Adrenal gland (tissue), 12 donors: ENCODE measurements around the gene ATG14. TPM values are rescaled to one million over a fixed set of nuclear protein-coding genes. Genes with fewer than 3 reads are reported as not detected.
A peak's percentile ranks its signal among the peaks of the same experiment; 100 is the strongest.

Source experiments
- DNase-seq, 7 donors: peaks; one replicate each; pipeline ENCODE4 v3.0.0-alpha.2; 2019 to 2020
- H3K27ac ChIP-seq, 5 donors: fragments of 200-600 bp; sonication (generic) in 4 of 5; 1 replicate in 3 of 5; 2 replicates in 2 of 5; pipeline versions ENCODE4 v1.5.1 to v1.8.0; 2016 to 2020; ENCODE audit warnings: mild to moderate bottlenecking in 1 of 5
- H3K27me3 ChIP-seq: fragments of 200-600 bp; 2 replicates; pipeline ENCODE4 v1.8.0; 2021
- H3K36me3 ChIP-seq, 2 donors: fragments of 200-600 bp; replicated peaks in 1 of 2; 1 replicate in 1 of 2; 2 replicates in 1 of 2; pipeline versions ENCODE4 v1.5.1 to v1.8.0; 2018 to 2022
- H3K4me1 ChIP-seq, 2 donors: fragments of 200-600 bp; replicated peaks in 1 of 2; 1 replicate in 1 of 2; 2 replicates in 1 of 2; pipeline versions ENCODE4 v1.5.1 to v1.8.0; 2018 to 2021
- H3K4me3 ChIP-seq, 4 donors: fragments of 200-600 bp; sonication (generic) in 3 of 4; one replicate each; pipeline ENCODE4 v1.5.1; 2016 to 2018
- H3K9me3 ChIP-seq, 3 donors: fragments of 200-600 bp; sonication (generic) in 1 of 3; replicated peaks in 1 of 3; 1 replicate in 2 of 3; 2 replicates in 1 of 3; pipeline versions ENCODE4 v1.5.1 to v1.8.0; 2016 to 2021
- POLR2A ChIP-seq, 2 donors: fragments of 450-650 bp; IDR thresholded peaks; one replicate each; pipeline ENCODE4 v1.6.1; 2017; ENCODE audit warnings: antibody characterized with exemption in 2 of 2, mild to moderate bottlenecking in 2 of 2, moderate library complexity in 1 of 2
- WGBS, 4 donors: extraction: QIAGEN DNeasy Blood & Tissue Kit in 2 of 4; methylation state at CpG; one replicate each; pipeline versions ENCODE4 v1.1.5 to v1.1.7; 2013 to 2017; 5-methylcytosine and 5-hydroxymethylcytosine counted together
- intact Hi-C, 2 donors: fragments of 100-400 bp; cut with DNase I; formaldehyde crosslinking; loops; one replicate each; pipeline versions ENCODE4 v1.14.1 to v1.15.0; 2022 to 2023
- polyA plus RNA-seq, 3 donors: library from polyadenylated mRNA; stranded (reverse); fragments of 200-250 nt in 2 of 3; fragments of 350-450 nt in 1 of 3; fragmentation: Illumina TruSeq in 1 of 3; extraction: RNeasy Lipid Tissue Mini Kit (QIAGEN cat#74804) in 1 of 3; gene quantifications; one replicate each; pipeline ENCODE4 v1.2.3, GENCODE V29; 2013 to 2014
- total RNA-seq, 9 donors: library from RNA; depleted of rRNA in 4 of 9; stranded (reverse); fragments of >200 nt in 4 of 9; fragments of 120-200 nt in 1 of 9; fragmentation: NEBNext Ultra II Directional in 1 of 9; extraction: Animal tissue kit (Norgen Biotek cat#: 25700) in 1 of 9; gene quantifications; one replicate each; pipeline versions ENCODE4 v1.1.0 to v1.2.4, GENCODE V29; 2013 to 2023
- TF ChIP-seq, protein P1 (sequence below), 6 experiments: fragments of 450-650 bp in 4 of 6; fragments of 200-600 bp in 2 of 6; sonication (generic) in 1 of 6; IDR thresholded peaks; 1 replicate in 5 of 6; 2 replicates in 1 of 6; pipeline versions ENCODE4 v1.5.1 to v1.8.0; 2016 to 2021; ENCODE audit warnings: antibody characterized with exemption in 6 of 6, mild to moderate bottlenecking in 2 of 6, moderate library complexity in 1 of 6
- donor health status: healthy with polysubstance abuse.
- donor health status: Bipolar disorder and iron deficiency.
- donor health status: DM: yes; HTN: yes; CAD: no.
- donor health status: DM: no; HTN: no; CAD: no.
- donor health status: DM: no; HTN: no; CAD: no.
- donor health status: DM: yes; HTN: yes; CAD: no.

The ATG14 gene
- total and polyA plus RNA-seq, 12 donors: 5.1 to 21.7 (median 12.2) TPM

- DNase-seq: no peak
- Histone ChIP-seq H3K4me3 (no peak overlapping the region), H3K4me1 (no peaks in the 10 kb centered on the region), H3K27ac (no peak overlapping the region), H3K36me3 (no peaks in the 10 kb centered on the region), H3K9me3 (no peaks in the 10 kb centered on the region), H3K27me3 (no peaks in the 10 kb centered on the region)
- intact Hi-C loops: loop anchor here in 1 of 2 donors (10.0 kb wide), 1 partner anchor 188 kb away; no protein-coding TSS in a partner anchor
- 79 to 90% (median 84%) methylated on average over 3 of the region's 3 CpGs for WGBS, 4 donors
- TF ChIP-seq POLR2A (IDR thresholded peaks at IDR 0.05): no peak
- TF ChIP-seq, protein P1, sequence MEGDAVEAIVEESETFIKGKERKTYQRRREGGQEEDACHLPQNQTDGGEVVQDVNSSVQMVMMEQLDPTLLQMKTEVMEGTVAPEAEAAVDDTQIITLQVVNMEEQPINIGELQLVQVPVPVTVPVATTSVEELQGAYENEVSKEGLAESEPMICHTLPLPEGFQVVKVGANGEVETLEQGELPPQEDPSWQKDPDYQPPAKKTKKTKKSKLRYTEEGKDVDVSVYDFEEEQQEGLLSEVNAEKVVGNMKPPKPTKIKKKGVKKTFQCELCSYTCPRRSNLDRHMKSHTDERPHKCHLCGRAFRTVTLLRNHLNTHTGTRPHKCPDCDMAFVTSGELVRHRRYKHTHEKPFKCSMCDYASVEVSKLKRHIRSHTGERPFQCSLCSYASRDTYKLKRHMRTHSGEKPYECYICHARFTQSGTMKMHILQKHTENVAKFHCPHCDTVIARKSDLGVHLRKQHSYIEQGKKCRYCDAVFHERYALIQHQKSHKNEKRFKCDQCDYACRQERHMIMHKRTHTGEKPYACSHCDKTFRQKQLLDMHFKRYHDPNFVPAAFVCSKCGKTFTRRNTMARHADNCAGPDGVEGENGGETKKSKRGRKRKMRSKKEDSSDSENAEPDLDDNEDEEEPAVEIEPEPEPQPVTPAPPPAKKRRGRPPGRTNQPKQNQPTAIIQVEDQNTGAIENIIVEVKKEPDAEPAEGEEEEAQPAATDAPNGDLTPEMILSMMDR (IDR thresholded peaks at IDR 0.05): no peak
Measured at GRCh38 chr14:55432628-55433027, 21.0 kb upstream of the ATG14 start.

GRCh38 chr14:55430024-55430690 lies 18.5 kb upstream of the ATG14 start:
- Histone ChIP-seq H3K9me3 (no peaks in the 10 kb centered on the region), H3K27ac (no peak overlapping the region), H3K36me3 (no peaks in the 10 kb centered on the region), H3K4me1 (no peaks in the 10 kb centered on the region), H3K4me3 (no peak overlapping the region), H3K27me3 (no peaks in the 10 kb centered on the region)
- TF ChIP-seq POLR2A (IDR thresholded peaks at IDR 0.05): no peak
- TF ChIP-seq, protein P1 (IDR thresholded peaks at IDR 0.05): peak; percentile 27 to 48 (median 44)
- intact Hi-C loops: loop anchor here in 1 of 2 donors (10.0 kb wide), 1 partner anchor 185 kb away; no protein-coding TSS in a partner anchor
- peak in 4 of 7 donors; percentile 41 to 64 (median 45) for DNase-seq
- 0 to 10% (median 4%) methylated on average over 1 of the region's 1 CpG for WGBS, 4 donors

GRCh38 chr14:55427439-55427838 lies 15.8 kb upstream of the ATG14 start:
- TF ChIP-seq POLR2A (IDR thresholded peaks at IDR 0.05): no peak
- TF ChIP-seq, protein P1 (IDR thresholded peaks at IDR 0.05): no peak
- no peak overlapping the region for H3K27ac ChIP-seq
- WGBS, 4 donors: 65 to 78% (median 73%) methylated on average over 7 of the region's 7 CpGs
- H3K27me3 ChIP-seq: no peaks in the 10 kb centered on the region
- H3K4me3 ChIP-seq: no peak overlapping the region
- H3K9me3 ChIP-seq: no peaks in the 10 kb centered on the region
- H3K4me1 ChIP-seq: no peaks in the 10 kb centered on the region
- no peaks in the 10 kb centered on the region for H3K36me3 ChIP-seq
- DNase-seq: no peak
- intact Hi-C loops: loop anchor here in 1 of 2 donors (10.0 kb wide), 1 partner anchor 173 kb away; no protein-coding TSS in a partner anchor

DNA sequence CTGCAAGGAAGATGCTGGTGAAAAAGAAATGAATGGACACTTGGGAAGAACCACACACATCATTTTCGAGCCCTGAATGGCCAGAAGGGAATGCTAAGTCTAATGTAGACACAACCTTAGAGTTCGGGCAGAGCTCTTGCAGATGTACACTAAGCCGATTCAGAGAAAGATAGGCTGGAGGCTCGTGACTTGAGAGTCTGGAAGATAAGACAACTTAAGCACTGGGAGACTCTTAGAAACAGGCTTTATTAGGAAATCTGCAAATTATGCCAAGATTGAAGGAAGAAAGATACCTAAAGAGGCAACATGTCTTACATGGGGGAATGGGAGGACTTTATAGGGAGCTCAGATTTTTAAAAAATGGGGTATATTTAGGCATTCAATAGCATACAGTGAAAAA lies 15.3 kb upstream of the ATG14 start:
- DNase-seq: no peak
- 71 to 85% (median 76%) methylated on average over 4 of the region's 4 CpGs for WGBS, 4 donors
- Histone ChIP-seq H3K27me3 (no peaks in the 10 kb centered on the region), H3K4me3 (no peak overlapping the region), H3K9me3 (no peaks in the 10 kb centered on the region), H3K27ac (no peak overlapping the region), H3K4me1 (no peaks in the 10 kb centered on the region), H3K36me3 (no peaks in the 10 kb centered on the region)
- intact Hi-C loops: loop anchor here in 1 of 2 donors (10.0 kb wide), 1 partner anchor 172 kb away; no protein-coding TSS in a partner anchor
- TF ChIP-seq, protein P1 (IDR thresholded peaks at IDR 0.05): no peak
- TF ChIP-seq POLR2A (IDR thresholded peaks at IDR 0.05): no peak
